CD4-positive, alpha-beta T cell treated with Interleukin-17A for 4 hours (primary cell): Measurements from ENCODE around the gene CHADL.
A peak's percentile ranks its signal among the peaks of the same experiment; 100 is the strongest.

Experiments
- DNase-seq: peaks from one replicate; pipeline ENCODE4 v3.0.0-alpha.2; 2020; ENCODE audit warnings: mixed read lengths

Gene CHADL

DNA sequence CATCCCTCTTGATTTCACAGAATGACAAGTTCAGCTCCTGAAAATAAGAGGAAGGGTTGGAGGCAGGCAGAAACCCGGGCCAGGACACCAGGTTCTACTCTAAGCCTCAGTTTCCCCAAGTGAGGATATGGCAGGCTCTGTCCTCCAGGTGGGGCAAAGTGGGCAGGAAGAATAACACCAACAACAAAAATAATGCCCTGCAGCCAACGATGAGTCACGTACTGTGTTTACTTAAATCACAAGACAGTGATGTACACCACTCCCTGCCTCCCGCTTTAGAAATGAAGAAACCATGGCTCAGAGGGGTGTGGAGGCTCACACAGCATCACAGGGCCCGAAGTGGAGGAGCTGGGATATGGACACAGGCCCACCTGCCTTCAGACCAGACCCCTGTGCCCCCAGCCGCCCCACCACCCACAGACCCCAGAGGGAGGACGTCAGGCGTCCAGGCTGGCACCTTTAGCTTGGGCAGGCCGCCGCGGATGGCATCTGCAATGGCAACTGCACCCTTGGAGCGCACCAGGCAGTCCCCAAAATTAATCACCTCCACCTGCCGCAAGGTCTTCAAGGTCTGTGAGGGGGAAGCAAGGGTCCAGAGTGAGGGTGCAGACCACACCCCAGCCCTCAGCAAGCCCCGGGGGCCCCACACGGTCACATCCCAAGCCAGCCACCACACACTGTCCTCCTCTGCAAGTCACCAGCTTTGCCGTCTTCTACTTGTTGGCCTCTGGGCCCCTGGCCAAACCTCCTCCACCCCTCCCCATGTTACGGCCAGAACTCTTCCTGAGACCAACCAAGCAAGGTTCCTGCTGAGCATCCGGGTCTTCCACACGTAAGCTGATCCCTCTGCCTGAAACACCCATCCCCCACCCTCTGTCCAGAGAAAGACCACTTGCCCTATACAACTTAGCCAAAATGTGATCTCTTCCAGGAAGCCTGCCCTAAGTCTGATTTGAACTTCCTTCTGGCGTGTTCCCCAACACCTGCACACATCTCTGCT is 15.8 kb upstream of the CHADL start:
- DNase-seq: no peak

DNA sequence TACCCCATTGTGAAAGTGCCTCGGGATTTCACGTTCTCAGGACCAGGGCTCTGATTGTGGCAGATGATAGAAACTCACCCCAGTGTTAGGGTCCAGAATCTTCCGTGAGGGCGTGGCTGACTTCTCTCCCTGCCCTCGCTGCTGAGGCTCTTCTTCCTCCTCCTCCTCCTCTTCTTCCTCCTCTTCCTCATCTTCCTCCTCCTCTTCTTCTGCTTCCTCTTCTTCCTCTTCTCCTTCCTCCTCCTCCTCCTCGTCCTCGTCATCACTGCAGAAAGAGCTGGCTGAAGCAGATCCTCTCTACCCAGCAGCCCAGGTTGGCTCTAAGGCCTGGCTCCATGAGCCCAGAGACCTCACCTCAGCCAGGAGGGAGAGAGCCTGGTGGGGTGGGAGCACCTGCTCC is 13.5 kb upstream of the CHADL start:
- DNase-seq: no peak

DNA sequence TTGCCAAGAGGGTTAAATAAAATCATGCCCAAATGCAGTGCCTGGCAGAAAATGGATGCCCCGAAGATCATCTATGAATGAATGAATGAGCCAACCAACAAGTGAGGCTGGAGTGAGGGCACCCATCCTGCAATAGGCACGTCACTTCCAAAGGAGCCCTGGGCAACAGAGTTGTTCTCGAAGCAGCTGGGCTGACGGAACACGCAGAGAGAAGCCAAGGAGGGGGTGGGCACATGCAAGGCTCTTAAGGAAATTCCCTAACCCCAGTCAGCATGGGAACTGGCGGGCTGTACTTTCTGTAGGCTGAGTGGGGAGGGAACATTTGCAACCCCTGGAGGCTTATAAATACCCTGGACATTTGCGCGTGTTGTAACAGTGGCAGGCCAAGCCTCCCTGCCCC is 11.6 kb upstream of the CHADL start:
- DNase-seq: no peak

DNA sequence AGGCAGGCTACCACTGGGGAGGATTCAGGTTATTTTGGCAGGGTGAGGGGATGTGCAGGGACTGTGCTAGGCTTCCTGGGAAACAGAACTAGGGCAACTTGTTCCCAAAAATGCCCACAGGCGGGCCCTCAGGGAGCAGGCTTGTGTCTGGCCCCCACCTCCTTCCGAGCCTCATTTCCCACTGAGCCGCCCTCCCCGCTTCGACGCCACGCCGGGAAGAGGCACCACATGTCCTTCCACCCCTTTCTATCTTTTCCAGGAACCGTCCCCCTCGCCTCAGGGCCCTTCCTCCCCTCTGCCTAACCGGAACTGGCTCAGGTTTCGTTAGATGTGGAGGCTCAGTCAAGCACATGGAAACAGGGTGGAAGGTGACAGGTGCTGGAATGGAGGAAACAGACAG is 9.4 kb upstream of the CHADL start:
- DNase-seq: no peak

DNA sequence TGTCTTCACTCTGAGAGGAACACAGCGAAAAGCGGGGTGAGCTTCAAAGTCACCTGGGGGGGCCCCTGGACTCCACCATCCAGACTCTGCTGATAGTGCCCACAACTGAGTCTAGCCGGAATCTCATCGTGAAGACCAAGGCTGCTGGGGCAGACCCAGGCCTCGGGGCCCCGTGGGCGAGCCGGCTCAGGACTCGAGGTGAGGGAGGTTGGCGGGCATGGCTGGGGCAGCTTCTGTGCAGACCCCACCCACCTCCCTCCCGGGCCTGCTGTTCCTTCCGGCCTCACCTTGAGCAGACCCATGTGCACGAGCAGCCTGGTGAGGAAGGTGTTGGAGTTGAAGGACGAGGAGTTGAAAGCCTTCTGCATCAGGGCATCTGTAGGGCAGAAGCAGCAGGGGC is 8.7 kb upstream of the CHADL start:
- no peak for DNase-seq

DNA sequence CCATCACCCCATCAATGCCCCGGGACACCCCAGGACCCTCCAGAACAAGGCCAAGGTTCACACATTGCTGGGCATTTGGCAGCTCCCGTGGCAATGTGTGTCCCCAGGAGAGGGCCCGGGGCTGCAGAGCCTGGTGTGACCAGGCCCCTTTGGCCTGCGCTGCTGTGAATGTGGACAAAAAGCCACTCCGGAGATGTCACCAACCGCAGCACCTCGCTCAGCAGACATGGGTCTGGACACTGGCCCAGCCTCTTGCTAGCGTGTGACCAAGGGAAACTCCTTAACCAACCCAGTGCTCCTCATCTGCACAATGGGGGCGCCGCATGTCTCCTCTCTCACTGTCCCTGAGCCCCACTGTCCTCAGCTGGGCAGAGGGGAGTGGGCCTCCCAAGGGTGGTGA is 8.0 kb upstream of the CHADL start:
- DNase-seq: no peak

DNA sequence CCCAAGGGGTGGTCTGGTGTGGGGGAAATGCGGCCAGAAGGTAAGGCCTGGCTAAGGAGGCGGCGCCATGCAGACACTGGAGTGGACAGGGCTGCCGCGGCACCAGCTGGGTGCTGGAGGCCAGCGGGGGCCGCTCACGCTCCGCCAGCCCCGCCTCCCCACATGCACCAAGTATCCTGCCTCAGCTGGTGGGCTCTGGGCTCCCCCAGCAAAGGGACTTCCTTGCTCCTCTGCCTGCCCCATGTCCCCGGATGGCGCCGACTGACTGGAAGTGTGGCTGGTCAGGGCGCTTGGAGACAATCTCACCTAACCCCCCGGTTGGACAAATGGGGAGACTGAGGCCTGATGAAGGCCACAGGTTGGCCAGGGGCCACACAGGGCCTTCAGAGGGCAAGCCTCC is 7.6 kb upstream of the CHADL start:
- no peak for DNase-seq

DNA sequence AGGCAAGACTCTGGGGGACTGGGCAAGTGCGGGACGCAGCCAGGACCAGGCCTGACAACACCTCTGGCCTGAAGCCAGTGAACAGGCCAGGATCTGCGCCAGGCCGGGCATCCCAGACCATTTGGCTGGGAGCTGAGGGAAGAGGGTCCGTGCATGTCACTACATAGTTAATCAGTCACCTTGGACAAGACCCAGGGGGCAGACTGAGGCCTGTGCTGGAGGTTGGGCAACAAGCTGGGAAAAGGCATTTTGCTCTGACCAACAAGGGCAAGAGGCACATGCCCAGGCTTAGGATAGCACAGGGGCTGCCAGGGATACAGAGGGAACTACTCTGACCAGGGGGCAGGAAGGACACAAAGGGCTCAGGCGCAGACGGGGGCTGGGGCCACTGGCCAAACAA is 7.0 kb upstream of the CHADL start:
- no peak for DNase-seq

DNA sequence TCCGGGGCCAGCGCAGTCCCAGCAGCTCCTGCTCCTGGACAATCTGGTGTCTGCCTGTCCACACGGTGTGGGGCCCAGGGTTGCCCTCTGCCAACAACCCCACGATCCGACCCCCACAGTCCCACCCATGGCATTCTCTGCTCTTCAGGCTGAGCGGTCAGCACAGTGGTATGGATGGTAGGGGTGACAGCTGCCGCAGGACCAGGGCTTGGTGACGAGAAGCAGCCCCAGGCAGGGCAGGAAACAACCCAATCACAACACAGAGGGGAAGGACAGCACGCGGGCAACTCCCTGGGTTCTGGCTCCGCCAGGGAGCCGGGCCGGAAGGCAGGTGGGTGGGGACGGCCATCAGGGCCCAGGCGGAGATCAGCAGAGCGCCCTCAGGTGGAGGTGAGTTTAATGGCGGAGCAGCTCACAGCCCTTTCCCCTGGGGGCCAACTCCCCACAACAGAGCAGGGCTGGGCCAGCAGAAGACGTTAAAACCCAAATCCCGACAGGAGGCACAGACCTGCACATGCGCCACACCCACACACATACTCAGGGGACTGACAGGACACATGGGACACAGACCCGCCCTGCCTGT is 5.3 kb upstream of the CHADL start:
- no peak for DNase-seq

DNA sequence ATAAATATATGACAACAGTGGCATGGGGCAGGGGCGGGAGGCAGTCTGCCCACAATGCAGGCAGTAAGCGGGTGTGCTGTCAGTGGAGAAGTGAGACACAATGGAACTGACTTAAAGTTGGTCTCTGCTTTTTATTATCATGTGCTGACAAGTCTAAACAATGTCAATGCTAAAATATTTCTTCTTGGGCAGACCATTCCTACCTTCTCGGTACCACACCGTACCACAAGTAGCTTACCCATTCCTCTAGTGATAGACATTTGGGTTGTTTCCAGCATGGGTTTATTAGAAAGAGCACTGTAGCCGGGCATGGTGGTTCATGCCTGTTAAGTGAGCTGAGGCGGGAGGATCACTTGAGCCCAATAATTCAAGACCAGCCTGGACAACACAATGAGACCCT is 2.6 kb upstream of the CHADL start:
- DNase-seq: no peak

DNA sequence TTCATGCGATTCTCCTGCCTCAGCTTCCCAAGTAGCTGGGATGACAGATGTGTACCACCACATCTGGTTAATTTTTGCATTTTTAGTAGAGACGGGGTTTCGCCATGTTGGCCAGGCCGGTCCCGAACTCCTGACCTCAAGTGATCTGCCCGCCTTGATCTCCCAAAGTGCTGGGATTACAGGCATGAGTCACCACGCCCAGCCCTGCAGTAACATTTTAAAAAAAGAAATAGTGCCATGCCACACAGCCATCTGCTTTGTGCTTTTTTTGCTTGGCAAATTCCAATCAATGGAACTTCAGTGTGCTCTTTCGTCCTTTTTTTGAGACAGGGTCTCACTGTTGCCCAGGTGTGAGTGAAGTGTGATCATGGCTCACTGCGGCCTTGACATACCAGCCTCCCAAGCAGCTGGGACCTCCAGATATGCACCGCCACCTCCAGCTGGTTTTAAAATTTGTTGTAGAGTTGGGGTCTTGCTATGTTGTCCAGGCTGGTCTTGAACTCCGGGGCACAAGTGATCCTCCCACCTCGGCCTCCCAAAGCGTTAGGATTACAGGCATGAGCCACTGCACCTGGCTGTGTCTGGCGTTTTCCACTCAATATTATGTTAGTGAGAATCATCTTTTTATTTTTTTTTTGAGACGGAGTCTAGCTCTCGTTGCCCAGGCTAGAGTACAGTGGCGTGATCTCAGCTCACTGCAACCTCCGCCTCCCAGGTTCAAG is 1.8 kb upstream of the CHADL start:
- no peak for DNase-seq

DNA sequence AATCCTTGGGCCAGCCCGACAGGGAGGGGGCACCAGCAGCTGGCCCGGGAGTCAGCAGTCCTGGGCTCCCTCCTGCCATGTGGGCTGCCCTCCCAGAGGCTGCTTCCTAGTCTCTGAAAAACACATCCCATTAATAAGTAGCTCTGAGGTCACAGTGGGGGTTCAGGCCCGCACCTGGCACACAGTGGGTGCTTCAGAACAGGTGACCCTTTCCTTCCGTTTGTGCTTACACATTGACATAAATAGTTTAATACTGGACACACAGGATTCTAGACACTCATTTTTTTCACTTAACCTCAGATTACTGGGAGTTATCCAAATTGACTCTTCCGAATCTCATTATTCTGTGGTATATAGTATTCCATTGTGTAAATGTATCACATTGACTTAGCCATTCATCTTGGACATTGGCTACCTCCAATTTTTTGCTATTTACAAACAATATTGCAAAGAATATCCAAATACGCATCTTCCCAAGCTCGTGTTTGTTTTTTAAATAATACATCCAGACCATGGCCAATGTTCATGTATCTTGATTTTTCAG is 474 bp upstream of the CHADL start:
- no peak for DNase-seq

DNA sequence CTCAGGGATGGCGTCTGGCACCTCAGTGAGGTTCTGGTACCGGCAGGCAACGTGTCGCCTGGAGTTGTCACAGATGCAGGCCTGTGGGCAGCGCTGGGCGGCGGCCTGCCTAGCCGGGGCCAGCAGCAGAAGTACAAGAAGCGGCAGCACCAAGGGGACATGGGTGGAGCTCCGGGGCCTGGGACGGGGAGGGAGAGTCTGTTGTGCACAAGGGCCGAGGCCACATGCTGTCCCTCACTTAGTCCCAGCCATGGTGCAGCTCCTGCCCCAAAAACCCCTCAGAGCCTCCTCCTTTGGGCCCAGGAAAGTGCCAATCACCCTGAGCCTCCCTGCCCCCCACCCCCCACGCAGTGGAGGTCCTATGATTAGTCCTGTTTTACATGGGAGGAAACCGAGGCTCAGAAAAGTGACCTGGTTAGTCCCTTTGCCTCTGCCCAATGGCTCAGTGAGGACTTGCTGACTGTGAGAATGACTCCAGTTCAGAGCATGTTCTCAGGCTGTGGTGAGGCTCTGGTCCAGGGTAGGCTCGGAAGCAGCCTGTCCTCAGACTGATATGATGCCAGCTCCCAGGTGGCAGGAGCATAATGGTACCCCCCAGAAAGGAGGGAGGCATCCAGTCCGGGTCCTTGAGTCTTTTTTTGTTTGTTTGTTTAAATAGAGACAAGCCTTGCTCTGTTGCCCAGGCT is 1.1 kb downstream of the CHADL start:
- DNase-seq: no peak

DNA sequence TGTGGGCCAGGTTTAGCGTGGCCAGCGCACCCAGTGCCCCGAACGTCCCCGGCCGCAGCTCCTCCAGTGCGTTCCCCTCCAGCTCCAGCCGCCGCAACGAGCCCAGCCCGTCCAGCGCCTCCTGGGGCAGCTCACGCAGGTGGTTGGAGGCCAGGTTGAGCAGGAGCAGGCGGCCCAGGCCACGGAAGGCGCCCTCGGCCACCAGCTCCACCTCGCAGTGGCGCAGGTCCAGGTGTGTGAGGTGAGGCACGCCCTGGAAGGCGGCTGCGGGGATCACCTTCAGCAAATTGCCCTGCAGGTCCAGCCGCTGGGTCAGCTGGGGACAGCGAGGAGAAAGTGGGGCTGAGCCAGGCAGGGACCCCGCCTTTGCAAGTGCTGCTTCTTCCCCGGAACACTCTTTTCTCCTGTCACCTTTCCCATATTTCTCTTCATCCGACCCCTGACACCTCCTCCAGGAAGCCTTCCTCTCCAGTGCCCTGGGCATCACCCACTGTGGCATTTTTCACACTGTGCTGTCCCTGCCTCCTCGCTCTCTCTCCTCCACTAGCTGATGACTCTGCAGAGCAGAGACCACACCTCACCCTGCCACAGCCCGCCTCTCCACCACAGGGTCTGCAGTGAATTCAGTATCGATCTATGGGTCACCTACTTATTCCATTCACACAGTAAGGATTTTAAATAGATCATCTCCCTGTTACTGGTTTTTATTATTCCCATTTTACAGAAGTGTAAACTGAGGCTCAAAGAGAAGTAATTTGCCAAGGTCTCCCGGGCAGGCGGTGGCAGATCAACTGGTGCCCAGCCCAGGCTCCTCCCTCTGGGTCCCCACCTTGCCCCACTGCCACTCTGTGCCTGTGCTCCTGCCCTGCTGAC is 1.9 kb downstream of the CHADL start:
- DNase-seq: no peak

DNA sequence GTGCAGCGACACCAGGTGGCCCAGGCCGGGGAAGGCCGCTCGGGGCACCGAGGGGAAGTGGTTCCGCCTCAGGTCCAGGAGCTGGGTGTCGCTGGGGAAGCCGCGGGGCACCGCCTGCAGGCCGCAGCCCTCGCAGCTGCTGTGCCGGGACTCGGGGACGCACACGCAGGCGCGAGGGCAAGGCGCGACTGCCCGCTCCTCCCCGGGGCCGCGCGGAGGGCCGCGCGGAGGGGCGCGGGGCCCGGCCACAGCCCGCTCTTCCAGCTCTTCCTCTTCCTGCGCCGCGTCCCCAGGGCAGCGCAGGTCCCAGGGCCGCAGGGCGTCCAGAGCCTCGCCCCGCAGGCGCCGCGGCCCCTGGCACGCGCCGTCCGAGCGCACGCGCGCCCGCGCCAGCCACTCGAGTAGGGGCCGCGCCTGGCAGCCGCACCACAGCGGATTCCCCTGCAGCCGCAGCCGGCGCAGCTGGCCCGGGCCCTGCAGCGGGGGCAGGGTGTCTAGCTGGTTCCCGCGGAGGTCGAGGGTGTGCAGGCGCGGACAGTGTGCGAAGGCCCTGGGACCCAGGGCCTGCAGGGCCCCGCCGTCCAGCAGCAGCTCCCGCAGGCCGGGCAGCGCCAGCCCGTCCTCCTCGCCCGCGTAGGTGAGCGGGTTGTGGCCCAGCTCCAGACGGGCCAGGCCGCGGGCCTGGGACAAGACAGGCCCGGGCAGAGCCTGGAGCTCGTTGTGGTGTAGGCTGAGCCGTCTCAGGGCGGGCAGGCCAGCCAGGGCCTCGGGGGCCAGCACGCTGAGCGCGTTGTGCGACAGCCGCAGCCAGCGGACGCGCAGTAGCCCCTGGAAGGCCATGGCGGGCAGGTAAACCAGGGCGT is 2.8 kb downstream of the CHADL start:
- peak; percentile 88 for DNase-seq

DNA sequence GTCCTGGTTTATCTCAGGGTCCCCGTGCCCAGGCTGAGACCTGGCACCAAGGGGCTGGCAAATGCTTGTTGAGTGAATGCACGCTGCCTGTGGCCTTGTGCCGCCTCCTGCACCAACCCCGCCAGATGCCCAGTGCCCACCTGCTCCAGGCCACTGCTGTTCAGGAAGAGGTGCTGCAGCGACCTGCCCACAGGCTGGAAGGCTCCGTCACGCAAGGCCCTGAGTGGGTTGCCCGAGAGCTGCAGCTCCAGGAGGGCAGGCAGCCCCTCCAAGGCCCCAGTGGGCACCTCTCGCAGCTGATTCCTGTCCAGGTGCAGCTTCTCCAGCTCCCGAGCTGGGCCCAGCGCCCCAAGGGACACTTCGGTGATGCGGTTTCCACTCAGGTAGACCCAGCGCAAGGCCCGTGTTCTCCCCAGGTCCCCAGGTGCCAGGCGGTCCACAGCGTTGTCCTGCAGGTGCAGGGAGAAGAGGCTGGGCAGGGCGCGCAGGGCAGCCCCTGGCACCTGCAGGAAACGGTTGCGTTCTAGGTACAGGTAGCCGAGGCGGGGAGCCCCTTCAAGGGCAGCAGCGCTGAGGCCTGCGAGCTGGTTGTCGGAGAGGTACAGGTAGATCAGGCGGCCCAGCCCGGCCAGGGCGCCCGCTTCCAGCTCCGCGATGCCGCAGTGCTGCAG is 3.6 kb downstream of the CHADL start:
- no peak for DNase-seq

DNA sequence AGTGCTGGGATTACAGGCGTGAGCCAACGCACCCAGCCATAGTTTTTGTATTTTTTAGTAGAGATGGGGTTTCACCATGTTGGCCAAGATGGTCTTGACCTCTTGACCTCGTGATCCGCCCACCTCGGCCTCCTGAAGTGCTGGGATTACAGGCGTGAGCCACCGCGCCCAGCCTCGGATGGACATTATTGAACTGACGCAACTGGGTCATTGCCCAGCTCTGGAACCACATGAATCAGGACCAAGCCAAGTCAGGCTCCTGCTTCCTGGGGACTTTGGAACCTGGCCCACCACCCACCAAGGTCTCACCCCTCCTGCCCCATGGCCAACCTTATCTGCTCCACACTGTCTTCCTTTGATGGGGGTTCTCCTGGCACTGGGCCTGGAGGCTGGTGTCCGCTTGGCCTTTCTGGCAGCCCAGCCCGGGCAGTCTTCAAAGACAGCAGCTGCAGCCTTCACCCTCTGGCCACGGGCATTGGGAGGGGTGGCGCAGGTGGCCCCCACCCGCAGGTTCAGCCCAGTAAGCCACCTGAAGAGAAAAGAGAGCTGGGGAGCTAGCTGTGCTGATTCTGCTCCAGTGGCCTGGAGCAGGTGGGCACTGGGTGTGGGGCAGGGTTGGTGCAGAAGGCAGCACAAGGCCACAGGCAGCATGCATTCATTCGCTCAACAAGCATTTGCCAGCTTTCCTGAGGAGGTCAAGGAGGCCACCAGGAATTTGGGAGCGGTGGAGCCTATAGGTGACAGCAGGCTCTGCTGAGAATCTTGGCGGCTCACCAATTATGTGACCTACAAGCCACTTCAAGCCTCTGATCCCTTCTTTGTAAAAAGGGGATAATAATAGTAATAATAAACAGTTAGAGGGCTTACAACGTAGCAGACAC is 5.7 kb downstream of the CHADL start:
- DNase-seq: no peak

DNA sequence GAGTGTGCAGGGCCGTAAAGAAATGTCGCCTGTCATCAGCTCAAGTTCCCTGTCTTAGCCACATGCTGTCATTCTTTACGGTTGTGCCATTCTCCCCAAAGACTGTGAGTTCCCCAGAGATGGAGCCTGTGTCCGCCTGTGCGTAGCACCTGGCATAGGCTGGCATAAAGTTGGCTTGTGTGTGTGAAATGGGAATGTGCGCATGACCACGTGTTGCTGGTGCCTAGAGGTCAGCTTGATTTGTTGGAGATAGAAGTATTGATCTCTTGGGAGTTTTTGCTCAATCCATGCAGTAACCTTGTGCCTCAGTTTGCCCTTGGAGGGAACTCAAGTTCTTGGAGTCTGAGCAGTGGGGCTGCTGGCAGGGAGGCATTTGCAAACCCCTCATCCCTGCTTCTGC is 9.4 kb downstream of the CHADL start:
- DNase-seq: no peak

DNA sequence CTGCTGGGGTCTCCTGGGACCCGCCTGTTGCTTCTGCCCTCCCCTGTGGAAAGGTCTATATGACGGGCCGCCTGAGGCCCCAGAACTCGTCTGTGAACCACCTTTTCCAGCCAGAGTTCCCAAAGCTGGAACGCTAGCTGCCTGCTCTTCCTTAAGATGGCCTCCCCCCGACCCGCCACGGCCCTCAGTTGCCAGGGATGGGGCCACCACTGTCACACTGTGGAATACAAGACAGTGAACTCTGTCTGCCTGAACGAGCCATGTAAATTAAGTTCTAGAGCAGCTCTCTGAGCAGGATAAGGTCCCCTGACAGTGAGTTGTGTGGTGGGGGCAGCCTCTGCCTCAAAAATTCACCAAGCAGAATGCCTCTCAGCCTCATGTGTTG is 10.3 kb downstream of the CHADL start:
- no peak for DNase-seq
